ENCODE data around the gene TTLL7.
"Not testable (repeated sequence)": the region's sequence is repeated elsewhere in the genome, so short reads cannot be mapped to it uniquely, and the experiment has no call there.

TTLL7 gene

GRCh38 chr1:83932281-83932680, 66.7 kb downstream of the TTLL7 start:
- DNase-seq (ENCODE audit: low read depth in 2 of 2) = no peak

DNA sequence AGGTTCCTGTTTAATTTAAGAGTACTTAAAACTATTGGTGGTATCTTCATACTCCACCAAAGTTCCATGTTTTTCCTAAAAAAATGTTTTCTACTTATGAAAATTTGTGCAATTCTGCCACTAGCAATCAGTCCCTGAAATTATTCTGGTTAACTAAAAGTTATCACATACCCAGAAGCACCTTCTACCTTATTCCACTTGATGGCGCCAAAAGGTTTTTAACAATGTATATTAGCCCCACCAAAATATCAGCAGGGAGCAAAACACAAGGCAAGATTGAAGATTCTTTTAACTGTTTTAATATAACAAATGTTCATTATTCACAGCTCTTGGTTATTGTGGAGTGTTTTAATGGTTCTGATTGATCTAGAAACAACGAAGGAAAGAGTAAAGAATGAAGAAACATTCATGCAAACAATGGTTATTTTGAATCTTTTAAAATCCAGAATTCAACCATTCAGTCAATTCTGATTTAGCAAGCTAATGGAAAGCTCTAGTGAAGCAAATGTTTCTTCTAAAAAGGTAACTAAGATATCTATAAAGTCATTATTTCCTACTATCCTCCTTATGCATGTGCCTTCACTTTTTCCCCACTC, 67.2 kb downstream of the TTLL7 start:
- DNase-seq (ENCODE audit: low read depth in 2 of 2) = peak in 1 of 2 donors; percentile 6

DNA sequence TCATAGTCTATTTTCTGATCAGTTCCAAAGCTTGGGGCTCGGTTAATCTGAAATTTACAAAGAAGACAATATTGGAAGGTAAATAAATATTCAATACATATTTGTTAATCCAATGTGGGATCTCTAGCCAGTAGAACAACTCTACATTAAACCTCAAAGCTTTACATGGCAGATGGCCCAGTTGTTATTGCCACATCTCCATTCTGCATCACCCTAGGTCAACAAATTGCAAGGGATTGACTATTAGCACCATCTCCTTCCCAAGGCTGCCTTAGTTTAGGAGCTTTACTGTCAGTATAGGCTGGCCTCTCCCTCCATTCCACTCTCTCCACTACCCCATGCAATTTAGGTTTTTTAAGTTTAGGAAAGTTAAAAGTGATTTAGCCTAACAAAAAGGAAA, 69.7 kb downstream of the TTLL7 start:
- DNase-seq (ENCODE audit: low read depth in 2 of 2) = no peak

GRCh38 chr1:83928396-83928795, 70.5 kb downstream of the TTLL7 start:
- no peak for DNase-seq (ENCODE audit: low read depth in 2 of 2)

DNA sequence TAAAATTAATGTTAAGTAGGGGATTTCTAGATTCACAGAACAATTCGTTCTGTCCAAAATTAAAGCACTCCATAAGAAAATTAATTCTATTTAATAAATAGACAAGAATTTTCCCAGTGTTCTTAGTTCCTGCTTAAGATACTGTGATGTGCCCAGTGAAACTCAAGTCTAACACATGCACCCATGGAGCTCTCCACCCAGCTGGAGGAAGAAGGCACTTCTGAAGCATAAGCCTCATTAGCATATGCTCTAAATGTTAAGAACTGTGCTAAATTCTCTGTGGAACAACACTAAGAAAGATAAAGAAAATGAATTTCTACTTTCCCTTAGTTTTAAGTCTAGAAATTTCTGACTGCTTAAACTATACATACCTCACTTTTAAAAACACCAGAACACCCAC, 71.2 kb downstream of the TTLL7 start:
- no peak for DNase-seq (ENCODE audit: low read depth in 2 of 2)

DNA sequence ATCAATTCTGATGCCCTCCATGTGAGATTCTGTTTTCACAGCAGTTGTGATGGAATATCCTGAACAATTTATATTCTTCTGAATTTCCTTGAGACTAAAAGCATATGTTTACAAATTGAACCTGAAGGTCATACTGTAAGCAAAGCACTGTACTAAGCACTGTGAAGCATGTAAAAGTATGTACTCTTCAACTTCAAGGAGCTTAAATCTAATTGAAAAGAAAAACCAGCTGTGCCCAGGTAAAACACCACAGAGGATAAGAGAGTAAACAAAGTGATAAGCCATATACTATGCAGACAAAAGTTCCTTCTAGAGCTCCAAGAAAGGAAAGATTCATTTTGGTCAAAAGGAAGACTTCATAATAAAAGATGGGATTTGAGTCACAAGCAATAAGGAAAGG, 71.9 kb downstream of the TTLL7 start:
- DNase-seq (ENCODE audit: low read depth in 2 of 2) = no peak

- DNase-seq (ENCODE audit: low read depth in 2 of 2) = no peak
These were observed 75.4 kb downstream of the TTLL7 start for GRCh38 chr1:83923553-83923952.

GRCh38 chr1:83922431-83922830, 76.5 kb downstream of the TTLL7 start:
- DNase-seq (ENCODE audit: low read depth in 2 of 2) = no peak

GRCh38 chr1:83920320-83920719, 78.6 kb downstream of the TTLL7 start:
- no peak for DNase-seq (ENCODE audit: low read depth in 2 of 2)

DNA sequence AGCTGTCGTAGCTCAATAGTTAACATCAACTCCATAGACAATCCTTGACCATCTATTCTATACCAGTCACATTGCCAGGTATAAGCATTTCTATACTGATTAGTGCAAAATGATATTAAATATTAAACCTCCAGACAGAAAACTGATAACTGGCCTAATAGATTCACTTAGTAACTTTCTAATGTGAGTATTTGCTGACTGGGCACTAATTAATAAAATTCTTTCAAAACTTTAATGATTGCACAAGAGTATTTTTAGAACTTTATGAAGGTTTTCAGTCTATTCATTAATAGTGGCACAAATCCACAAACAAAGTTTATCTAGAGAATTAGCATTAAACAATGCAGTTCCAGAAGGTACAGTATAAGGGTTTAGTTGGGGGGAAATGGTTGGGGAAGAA, 79.1 kb downstream of the TTLL7 start:
- DNase-seq (ENCODE audit: low read depth in 2 of 2) = no peak

DNA sequence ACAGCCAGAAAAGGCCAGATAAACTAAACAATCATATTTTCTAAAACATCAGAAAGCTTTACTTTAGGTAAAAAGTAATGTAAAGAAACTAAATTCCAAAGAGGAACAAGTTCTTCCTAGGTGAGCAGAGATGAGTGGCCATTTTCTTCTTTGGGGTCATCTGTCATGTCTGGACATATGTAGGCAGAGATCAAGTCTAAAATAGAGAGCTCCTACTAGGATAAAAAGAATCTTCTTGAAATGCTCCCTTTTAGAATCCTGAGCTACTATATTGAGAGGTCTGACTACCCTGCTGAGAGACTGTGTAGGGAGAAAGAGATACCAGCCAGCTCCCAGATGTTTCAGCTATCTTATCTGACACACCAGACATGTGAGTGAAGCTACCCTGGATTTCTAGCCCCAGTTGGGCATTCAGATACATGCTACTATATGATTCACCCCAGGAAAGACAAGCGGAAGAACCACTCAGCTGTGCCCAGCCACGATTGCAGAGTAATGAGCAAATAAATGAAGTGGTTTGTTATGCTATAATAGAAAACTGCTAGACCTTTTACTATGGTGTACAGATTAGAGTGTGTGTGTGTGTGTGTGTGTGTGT, 80.1 kb downstream of the TTLL7 start:
- no peak for DNase-seq (ENCODE audit: low read depth in 2 of 2)

- no peak for DNase-seq (ENCODE audit: low read depth in 2 of 2)
These were observed 81.0 kb downstream of the TTLL7 start for GRCh38 chr1:83917959-83918358.

DNA sequence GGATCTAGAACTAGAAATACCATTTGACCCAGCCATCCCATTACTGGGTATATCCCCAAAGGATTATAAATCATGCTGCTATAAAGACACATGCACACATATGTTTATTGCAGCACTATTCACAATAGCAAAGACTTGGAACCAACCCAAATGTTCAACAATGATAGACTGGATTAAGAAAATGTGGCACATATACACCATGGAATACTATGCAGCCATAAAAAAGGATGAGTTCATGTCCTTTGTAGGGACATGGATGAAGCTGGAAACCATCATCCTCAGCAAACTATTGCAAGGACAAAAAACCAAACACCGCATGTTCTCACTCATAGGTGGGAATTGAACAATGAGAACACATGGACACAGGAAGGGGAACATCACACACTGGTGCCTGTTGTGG, 82.8 kb downstream of the TTLL7 start:
- DNase-seq (ENCODE audit: low read depth in 2 of 2) = not testable (repeated sequence)

DNA sequence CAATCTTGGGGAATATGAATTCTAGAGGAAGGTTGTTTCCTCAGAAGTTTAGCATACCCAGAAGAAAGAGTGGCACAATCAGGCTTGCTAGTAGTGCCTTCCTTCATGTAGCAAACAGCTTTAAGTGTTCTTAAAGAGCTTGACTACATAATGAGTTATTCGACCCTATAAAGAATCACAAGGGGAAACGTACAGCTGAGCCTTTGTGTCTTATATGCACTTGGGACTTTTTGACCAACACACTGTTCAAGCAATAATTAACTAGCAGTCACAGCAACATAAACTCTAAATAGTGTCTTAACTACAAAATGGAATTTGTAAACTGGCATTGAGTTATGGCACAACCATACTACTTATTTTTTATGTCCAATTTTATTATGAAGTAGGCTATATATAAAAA, 86.1 kb downstream of the TTLL7 start:
- no peak for DNase-seq (ENCODE audit: low read depth in 2 of 2)

DNA sequence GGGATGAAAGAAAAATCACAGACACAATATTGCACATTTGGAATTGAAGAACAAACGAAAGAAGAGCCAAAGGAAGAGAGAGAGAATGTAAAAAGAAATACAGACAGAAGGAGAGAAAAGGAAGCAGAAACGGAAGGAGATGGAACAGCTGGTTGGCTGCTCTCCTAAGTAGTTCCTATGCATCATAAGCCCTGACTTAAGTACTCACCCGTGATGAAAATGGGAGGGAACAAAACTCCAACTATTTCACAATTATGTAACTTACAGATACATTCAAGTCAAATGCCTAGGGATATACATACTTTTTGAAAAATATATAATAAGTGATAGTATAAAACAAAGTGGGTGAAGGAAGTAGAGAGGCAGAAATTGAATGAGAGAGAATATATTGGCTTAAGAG, 88.5 kb downstream of the TTLL7 start:
- no peak for DNase-seq (ENCODE audit: low read depth in 2 of 2)

GRCh38 chr1:83909687-83910086, 89.2 kb downstream of the TTLL7 start:
- no peak for DNase-seq (ENCODE audit: low read depth in 2 of 2)

DNA sequence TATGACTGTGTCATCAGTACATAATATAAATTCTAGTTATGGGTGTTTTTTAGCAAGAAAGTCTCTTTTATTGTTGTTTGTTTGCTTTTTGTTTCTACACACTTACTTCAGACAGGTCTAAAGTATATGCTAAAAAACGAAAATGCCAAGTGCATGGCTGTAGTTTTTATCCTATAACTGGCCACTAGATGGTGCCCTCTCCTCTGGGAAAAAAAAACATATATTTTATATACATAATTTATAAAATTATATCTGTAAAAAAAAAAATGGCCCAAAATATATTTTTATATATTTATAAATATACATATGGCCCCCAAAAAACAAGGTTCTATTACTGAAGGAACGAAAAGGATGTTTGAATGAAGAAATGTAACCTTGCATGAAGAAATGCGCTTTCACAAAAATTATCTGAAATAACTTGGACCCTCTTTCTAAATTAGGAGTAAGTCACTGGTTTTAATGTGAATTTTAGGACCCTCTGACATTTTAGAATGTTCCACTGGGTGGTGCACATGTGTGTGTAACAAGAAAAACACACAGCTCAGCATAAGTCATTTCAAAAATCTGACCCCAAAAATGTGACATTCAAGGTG, 93.5 kb downstream of the TTLL7 start:
- peak in 1 of 2 donors; percentile 14 for DNase-seq (ENCODE audit: low read depth in 2 of 2)

DNA sequence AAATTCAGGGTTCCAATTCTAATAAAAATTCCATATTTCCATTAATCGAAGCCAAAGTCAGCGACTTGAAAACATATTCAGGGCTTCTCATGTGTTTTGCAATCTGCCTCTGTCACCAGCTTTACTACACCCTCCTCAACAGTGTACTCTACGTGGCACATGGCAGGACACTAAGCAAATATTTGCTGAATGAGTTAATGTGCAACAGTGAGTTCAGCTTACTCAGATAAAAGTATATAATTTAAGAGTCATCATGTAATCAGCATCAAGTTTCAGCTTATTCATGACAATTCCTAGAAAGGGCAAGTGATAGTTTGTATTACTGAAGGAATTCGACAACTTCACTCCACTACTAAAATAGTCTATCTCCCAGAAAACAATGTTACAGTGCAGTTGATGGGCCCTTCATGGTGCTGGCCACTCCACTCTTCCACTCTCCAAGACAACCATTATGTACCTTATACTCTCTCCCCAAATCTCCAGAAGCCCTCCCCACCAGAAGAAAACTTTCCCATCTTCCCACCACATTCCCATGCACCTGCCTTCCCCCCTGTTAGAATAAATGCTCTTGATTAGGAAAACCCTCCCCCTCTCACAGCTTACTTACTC, 97.3 kb downstream of the TTLL7 start:
- no peak for DNase-seq (ENCODE audit: low read depth in 2 of 2)

DNA sequence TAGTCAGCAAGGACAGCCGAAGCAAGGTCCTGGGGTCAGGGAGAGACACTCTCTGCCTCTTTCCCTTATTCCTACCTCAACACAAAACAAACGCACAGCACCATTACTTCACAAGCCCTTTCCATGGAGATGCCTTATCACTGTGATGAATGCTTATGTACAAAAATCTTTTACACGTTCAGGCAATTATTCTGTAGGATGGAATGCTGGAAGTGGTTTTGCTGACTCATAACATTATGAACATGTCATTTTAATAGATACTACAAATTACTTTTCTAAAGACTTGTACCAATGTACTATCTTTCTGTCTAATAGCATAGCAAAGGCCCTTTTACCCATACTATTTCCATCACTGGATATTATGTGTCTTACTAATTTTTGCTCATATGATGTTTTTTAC, 98.4 kb downstream of the TTLL7 start:
- DNase-seq (ENCODE audit: low read depth in 2 of 2) = no peak

DNA sequence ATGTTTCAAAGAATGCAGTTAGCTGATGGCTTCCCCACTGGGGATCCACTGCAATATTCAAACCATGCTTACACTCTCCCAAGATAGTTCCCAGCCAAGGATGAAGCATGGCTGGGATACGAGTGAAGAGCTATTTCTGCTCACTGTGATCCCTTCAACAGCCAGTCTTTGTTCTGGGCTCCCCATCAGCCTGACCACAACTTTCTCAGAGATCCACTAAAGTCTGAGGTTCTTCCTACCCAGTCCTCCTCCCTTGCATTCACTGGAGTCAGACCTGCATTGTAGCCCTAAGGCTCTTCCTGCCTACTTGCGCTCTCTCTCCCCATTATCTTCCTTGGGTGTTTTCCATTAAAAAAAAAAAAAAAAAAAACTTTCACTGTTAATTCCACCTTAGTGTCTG, 101.4 kb downstream of the TTLL7 start:
- no peak for DNase-seq (ENCODE audit: low read depth in 2 of 2)

DNA sequence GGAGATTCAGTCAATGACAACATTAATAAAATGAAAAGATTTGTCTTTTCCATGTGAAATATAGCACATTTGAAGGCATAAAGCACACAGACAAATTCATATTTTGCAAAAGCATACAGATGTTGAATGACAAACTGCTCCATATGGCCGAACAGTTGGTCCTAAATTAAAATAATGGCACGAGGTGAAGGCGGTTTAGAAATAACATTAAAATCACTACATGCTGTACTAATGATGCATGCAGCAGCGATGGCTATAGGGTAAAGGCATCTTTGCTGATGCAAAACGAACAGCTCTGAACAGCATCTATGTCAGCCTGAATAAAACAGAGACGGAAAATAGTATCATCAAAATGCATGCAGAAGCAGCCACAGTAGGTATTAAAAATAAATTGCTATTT, 102.6 kb downstream of the TTLL7 start:
- DNase-seq (ENCODE audit: low read depth in 2 of 2) = no peak

DNA sequence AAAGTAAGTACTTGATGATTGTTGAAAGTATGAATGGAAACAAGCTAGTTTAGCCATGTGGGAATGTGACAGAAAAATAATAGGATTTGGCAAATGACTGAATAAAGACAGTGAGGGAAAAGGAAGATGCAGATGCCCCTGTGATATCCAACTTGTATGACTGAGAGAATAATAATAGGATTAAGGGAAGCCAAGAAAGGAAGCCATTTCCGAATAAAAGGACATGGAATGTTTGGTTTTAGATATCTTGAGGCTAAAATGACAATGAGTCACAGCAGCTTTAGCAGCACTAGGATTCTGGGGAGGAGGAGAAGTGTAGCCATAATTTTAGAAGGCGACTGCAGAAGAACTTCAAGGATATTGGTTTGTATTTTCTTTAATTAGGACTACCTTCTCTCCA, 109.2 kb downstream of the TTLL7 start:
- DNase-seq (ENCODE audit: low read depth in 2 of 2) = no peak

DNA sequence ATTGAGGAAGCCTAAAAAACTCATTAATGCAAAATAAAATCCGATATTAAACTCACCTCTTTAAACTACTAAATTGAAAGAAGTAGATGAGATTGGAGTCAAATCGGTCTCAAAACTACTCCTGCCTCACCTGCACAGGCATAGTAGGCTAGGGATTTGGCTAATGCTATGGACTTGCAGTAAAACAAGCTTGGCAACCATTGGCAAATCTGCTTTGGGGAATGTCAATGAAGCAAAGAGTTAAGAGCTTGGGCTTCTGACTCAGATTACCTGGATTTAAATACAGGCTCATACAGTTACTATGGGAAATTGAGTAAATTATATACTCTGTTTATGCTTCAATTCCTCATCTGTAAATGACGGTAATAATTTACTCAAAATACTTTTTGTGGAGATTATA, 111.4 kb downstream of the TTLL7 start:
- DNase-seq (ENCODE audit: low read depth in 2 of 2) = no peak
